KOPT-K1 (cell line): ENCODE results near the gene PRC1.
A peak's percentile ranks its signal among the peaks of the same experiment; 100 is the strongest.
"Not testable (repeated sequence)": the region's sequence is repeated elsewhere in the genome, so short reads cannot be mapped to it uniquely, and the experiment has no call there.

Experiments
- H3K27ac ChIP-seq: fragments of 200-600 bp; sonication (generic); 2 replicates; pipeline ENCODE4 v1.5.1; 2016; ENCODE audit warnings: antibody characterized with exemption, mild to moderate bottlenecking, low read depth, low read length; ENCODE audit not compliant: poor library complexity, severe bottlenecking
- H3K36me3 ChIP-seq: fragments of 200-600 bp; sonication (generic); 2 replicates; pipeline ENCODE4 v1.5.1; 2017; ENCODE audit warnings: antibody characterized with exemption, mild to moderate bottlenecking, low read length, moderate library complexity; ENCODE audit not compliant: insufficient read depth
- H3K9me3 ChIP-seq: fragments of 200-600 bp; sonication (generic); 2 replicates; pipeline ENCODE4 v1.5.1; 2017; ENCODE audit warnings: antibody characterized with exemption, low read length, mild to moderate bottlenecking; ENCODE audit not compliant: insufficient read depth, poor library complexity, severe bottlenecking

Gene PRC1

GRCh38 chr15:91013701-91014100 lies 19.4 kb upstream of the PRC1 start:
- not testable (repeated sequence) for H3K27ac ChIP-seq, H3K9me3 ChIP-seq
- peaks cover 56% of the 10 kb centered on the region for H3K36me3 ChIP-seq

GRCh38 chr15:91007266-91007665 lies 12.9 kb upstream of the PRC1 start:
- Histone ChIP-seq H3K36me3 (peaks cover 90% of the 10 kb centered on the region), H3K27ac (no peak overlapping the region), H3K9me3 (no peaks in the 10 kb centered on the region)

- Histone ChIP-seq H3K9me3 (no peaks in the 10 kb centered on the region), H3K36me3 (peaks cover 91% of the 10 kb centered on the region), H3K27ac (no peak overlapping the region)
These were observed 6.9 kb upstream of the PRC1 start for GRCh38 chr15:91001209-91001608.

- Histone ChIP-seq H3K27ac (no peak overlapping the region), H3K36me3 (peaks cover 67% of the 10 kb centered on the region), H3K9me3 (no peaks in the 10 kb centered on the region)
These were observed 4.4 kb upstream of the PRC1 start for GRCh38 chr15:90998737-90999136.

- Histone ChIP-seq H3K36me3 (peaks cover 22% of the 10 kb centered on the region), H3K9me3 (no peaks in the 10 kb centered on the region), H3K27ac (peak overlapping the region; percentile 99)
These were observed 297 bp downstream of the PRC1 start for GRCh38 chr15:90994059-90994416.

- H3K27ac ChIP-seq, result no peak overlapping the region
- peaks cover 4% of the 10 kb centered on the region; the same call in 1 of the 2 replicates for H3K36me3 ChIP-seq
- no peaks in the 10 kb centered on the region for H3K9me3 ChIP-seq
These were observed 2.6 kb downstream of the PRC1 start for GRCh38 chr15:90991587-90992285.

- Histone ChIP-seq H3K27ac (no peak overlapping the region), H3K36me3 (peaks cover 9% of the 10 kb centered on the region), H3K9me3 (no peaks in the 10 kb centered on the region)
These were observed 3.9 kb downstream of the PRC1 start for GRCh38 chr15:90990446-90990845.

GRCh38 chr15:90989040-90989768 lies 5.1 kb downstream of the PRC1 start:
- H3K9me3 ChIP-seq, result no peaks in the 10 kb centered on the region
- H3K27ac ChIP-seq, result no peak overlapping the region
- peaks cover 15% of the 10 kb centered on the region for H3K36me3 ChIP-seq

- H3K36me3 ChIP-seq, result peaks cover 24% of the 10 kb centered on the region
These were observed 6.0 kb downstream of the PRC1 start for GRCh38 chr15:90988296-90988695.

GRCh38 chr15:90987561-90988141 lies 6.7 kb downstream of the PRC1 start:
- no peak overlapping the region for H3K27ac ChIP-seq
- no peaks in the 10 kb centered on the region for H3K9me3 ChIP-seq
- H3K36me3 ChIP-seq, result peaks cover 31% of the 10 kb centered on the region

More at GRCh38 chr15:90988296-90988695, 6.0 kb downstream of the PRC1 start:
- Histone ChIP-seq H3K9me3 (no peaks in the 10 kb centered on the region), H3K27ac (no peak overlapping the region)

GRCh38 chr15:90986790-90987507 lies 7.4 kb downstream of the PRC1 start:
- H3K27ac ChIP-seq, result no peak overlapping the region
- peaks cover 38% of the 10 kb centered on the region for H3K36me3 ChIP-seq
- H3K9me3 ChIP-seq, result no peaks in the 10 kb centered on the region

- H3K9me3 ChIP-seq, result no peaks in the 10 kb centered on the region
- no peak overlapping the region for H3K27ac ChIP-seq
- H3K36me3 ChIP-seq, result peaks cover 86% of the 10 kb centered on the region
These were observed 12.2 kb downstream of the PRC1 start for GRCh38 chr15:90982135-90982534.

- Histone ChIP-seq H3K9me3 (no peaks in the 10 kb centered on the region), H3K36me3 (peaks cover 86% of the 10 kb centered on the region), H3K27ac (no peak overlapping the region)
These were observed 12.7 kb downstream of the PRC1 start for GRCh38 chr15:90981681-90982080.

GRCh38 chr15:90979582-90979981 lies 14.8 kb downstream of the PRC1 start:
- Histone ChIP-seq H3K27ac (no peak overlapping the region), H3K36me3 (peaks cover 100% of the 10 kb centered on the region), H3K9me3 (no peaks in the 10 kb centered on the region)

- Histone ChIP-seq H3K9me3 (no peaks in the 10 kb centered on the region), H3K27ac (no peak overlapping the region), H3K36me3 (peaks cover 98% of the 10 kb centered on the region)
These were observed 20.1 kb downstream of the PRC1 start for GRCh38 chr15:90974216-90974615.
